Measurements from ENCODE around the gene TMEM151B. TPM values are rescaled to one million over a fixed set of nuclear protein-coding genes. Genes with fewer than 3 reads are reported as not detected.

The TMEM151B gene
- polyA plus RNA-seq, 3 donors from 2014 or later: not detected

GRCh38 chr6:44269178-44269920 is 901 bp upstream of the TMEM151B start:
- Mint-ChIP-seq H3K27me3 (ENCODE audit: low read depth in 3 of 3) (peaks cover 9 to 30% (median 30%) of the 10 kb centered on the region in 3 donors), H3K4me1 (peaks cover 21 to 25% of the 10 kb centered on the region in 2 donors), H3K4me3 (peak overlapping the region; percentile 25 to 60 (median 52)), H3K9me3 (no peaks in the 10 kb centered on the region), H3K27ac (no peak overlapping the region), H3K36me3 (peaks cover 0 to under 1% (median 0%) of the 10 kb centered on the region in 3 donors)
- no peak for DNase-seq

- H3K9me3 Mint-ChIP-seq: no peaks in the 10 kb centered on the region
- peak overlapping the region; percentile 68 to 81 (median 70) for H3K4me3 Mint-ChIP-seq
- no peak for DNase-seq
- peaks cover 0 to 4% (median 0%) of the 10 kb centered on the region in 3 donors for H3K36me3 Mint-ChIP-seq
- H3K27ac Mint-ChIP-seq: no peak overlapping the region
- peaks cover 12 to 35% (median 23%) of the 10 kb centered on the region in 3 donors for H3K27me3 Mint-ChIP-seq (ENCODE audit: low read depth in 3 of 3)
- peaks cover 18 to 22% of the 10 kb centered on the region in 2 donors for H3K4me1 Mint-ChIP-seq
Observed at GRCh38 chr6:44270526-44271405, 516 bp downstream of the TMEM151B start.

- no peak for DNase-seq
- H3K4me3 Mint-ChIP-seq: peak overlapping the region; percentile 68 to 81 (median 70)
- peak overlapping the region in 1 of 6 donors; percentile 50 for H3K27ac Mint-ChIP-seq
- H3K36me3 Mint-ChIP-seq: peaks cover 0 to 4% (median 0%) of the 10 kb centered on the region in 3 donors
- no peaks in the 10 kb centered on the region for H3K9me3 Mint-ChIP-seq
- peaks cover 12 to 35% (median 23%) of the 10 kb centered on the region in 3 donors for H3K27me3 Mint-ChIP-seq (ENCODE audit: low read depth in 3 of 3)
- peaks cover 13 to 19% of the 10 kb centered on the region in 2 donors for H3K4me1 Mint-ChIP-seq
Observed at GRCh38 chr6:44271406-44271723, 1.1 kb downstream of the TMEM151B start.

GRCh38 chr6:44271914-44272313 is 1.7 kb downstream of the TMEM151B start:
- peak overlapping the region in 1 of 5 donors; percentile 44 for H3K4me3 Mint-ChIP-seq
- H3K27me3 Mint-ChIP-seq (ENCODE audit: low read depth in 3 of 3): peaks cover 15 to 32% (median 25%) of the 10 kb centered on the region in 3 donors
- peaks cover 0 to 4% (median 0%) of the 10 kb centered on the region in 3 donors for H3K36me3 Mint-ChIP-seq
- no peaks in the 10 kb centered on the region for H3K9me3 Mint-ChIP-seq
- no peak for DNase-seq
- H3K27ac Mint-ChIP-seq: no peak overlapping the region
- peaks cover 13 to 14% of the 10 kb centered on the region in 2 donors for H3K4me1 Mint-ChIP-seq

GRCh38 chr6:44272529-44272928 is 2.3 kb downstream of the TMEM151B start:
- Mint-ChIP-seq H3K4me3 (peak overlapping the region in 3 of 5 donors; percentile 15 to 37 (median 30)), H3K4me1 (peaks cover 13 to 14% of the 10 kb centered on the region in 2 donors), H3K36me3 (peaks cover 0 to 4% (median 0%) of the 10 kb centered on the region in 3 donors), H3K27me3 (ENCODE audit: low read depth in 3 of 3) (peaks cover 15 to 38% (median 25%) of the 10 kb centered on the region in 3 donors), H3K27ac (no peak overlapping the region), H3K9me3 (no peaks in the 10 kb centered on the region)
- DNase-seq: no peak

- Mint-ChIP-seq H3K27me3 (ENCODE audit: low read depth in 3 of 3) (peaks cover 15 to 42% (median 25%) of the 10 kb centered on the region in 3 donors), H3K9me3 (no peaks in the 10 kb centered on the region), H3K27ac (no peak overlapping the region), H3K4me1 (peaks cover 12 to 13% of the 10 kb centered on the region in 2 donors), H3K36me3 (peaks cover 0 to 4% (median 0%) of the 10 kb centered on the region in 3 donors), H3K4me3 (peak overlapping the region in 1 of 5 donors; percentile 46)
- DNase-seq: no peak
Observed at GRCh38 chr6:44272999-44273566, 2.8 kb downstream of the TMEM151B start.

GRCh38 chr6:44273617-44274016 is 3.4 kb downstream of the TMEM151B start:
- H3K36me3 Mint-ChIP-seq: peaks cover 0 to 4% (median 0%) of the 10 kb centered on the region in 3 donors
- H3K27ac Mint-ChIP-seq: no peak overlapping the region
- H3K4me1 Mint-ChIP-seq: peaks cover 12 to 13% of the 10 kb centered on the region in 2 donors
- peak overlapping the region in 1 of 5 donors; percentile 46 for H3K4me3 Mint-ChIP-seq
- H3K9me3 Mint-ChIP-seq: no peaks in the 10 kb centered on the region
- no peak for DNase-seq
- H3K27me3 Mint-ChIP-seq (ENCODE audit: low read depth in 3 of 3): peaks cover 17 to 43% (median 25%) of the 10 kb centered on the region in 3 donors

- H3K4me3 Mint-ChIP-seq: no peak overlapping the region
- peaks cover 22 to 46% (median 25%) of the 10 kb centered on the region in 3 donors for H3K27me3 Mint-ChIP-seq (ENCODE audit: low read depth in 3 of 3)
- H3K9me3 Mint-ChIP-seq: no peaks in the 10 kb centered on the region
- no peak overlapping the region for H3K27ac Mint-ChIP-seq
- no peak for DNase-seq
- peaks cover 0 to 4% (median 0%) of the 10 kb centered on the region in 3 donors for H3K36me3 Mint-ChIP-seq
- peaks cover 5 to 13% of the 10 kb centered on the region in 2 donors for H3K4me1 Mint-ChIP-seq
Observed at GRCh38 chr6:44275271-44275748, 5.1 kb downstream of the TMEM151B start.

GRCh38 chr6:44275749-44276648 is 5.7 kb downstream of the TMEM151B start:
- peaks cover 21 to 49% (median 26%) of the 10 kb centered on the region in 3 donors for H3K27me3 Mint-ChIP-seq (ENCODE audit: low read depth in 3 of 3)
- H3K27ac Mint-ChIP-seq: no peak overlapping the region
- DNase-seq: no peak
- no peak overlapping the region for H3K4me3 Mint-ChIP-seq
- H3K9me3 Mint-ChIP-seq: no peaks in the 10 kb centered on the region
- peaks cover 0 to 4% (median 0%) of the 10 kb centered on the region in 3 donors for H3K36me3 Mint-ChIP-seq
- peaks cover 4 to 12% of the 10 kb centered on the region in 2 donors for H3K4me1 Mint-ChIP-seq

GRCh38 chr6:44276667-44277640 is 6.7 kb downstream of the TMEM151B start:
- no peaks in the 10 kb centered on the region for H3K9me3 Mint-ChIP-seq
- peaks cover 15 to 42% (median 19%) of the 10 kb centered on the region in 3 donors for H3K27me3 Mint-ChIP-seq (ENCODE audit: low read depth in 3 of 3)
- no peak for DNase-seq
- no peak overlapping the region for H3K27ac Mint-ChIP-seq
- peak overlapping the region in 2 of 5 donors; percentile 8 to 13 for H3K4me3 Mint-ChIP-seq
- peaks cover 2 to 6% of the 10 kb centered on the region in 2 donors for H3K4me1 Mint-ChIP-seq
- H3K36me3 Mint-ChIP-seq: peaks cover 0 to 4% (median 0%) of the 10 kb centered on the region in 3 donors

- H3K27me3 Mint-ChIP-seq (ENCODE audit: low read depth in 3 of 3): peaks cover 10 to 41% (median 18%) of the 10 kb centered on the region in 3 donors
- no peak overlapping the region for H3K27ac Mint-ChIP-seq
Observed at GRCh38 chr6:44277763-44278162, 7.5 kb downstream of the TMEM151B start.

GRCh38 chr6:44278315-44278714 is 8.1 kb downstream of the TMEM151B start:
- Mint-ChIP-seq H3K4me1 (peaks cover 2 to 6% of the 10 kb centered on the region in 2 donors), H3K27ac (no peak overlapping the region), H3K27me3 (ENCODE audit: low read depth in 3 of 3) (peaks cover 9 to 40% (median 18%) of the 10 kb centered on the region in 3 donors), H3K4me3 (no peak overlapping the region), H3K36me3 (peaks cover 0 to 4% (median 0%) of the 10 kb centered on the region in 3 donors), H3K9me3 (no peaks in the 10 kb centered on the region)
- no peak for DNase-seq

More at GRCh38 chr6:44277763-44278162, 7.5 kb downstream of the TMEM151B start:
- DNase-seq: no peak
- H3K36me3 Mint-ChIP-seq: peaks cover 0 to 4% (median 0%) of the 10 kb centered on the region in 3 donors
- H3K4me1 Mint-ChIP-seq: peaks cover 2 to 6% of the 10 kb centered on the region in 2 donors
- no peak overlapping the region for H3K4me3 Mint-ChIP-seq
- H3K9me3 Mint-ChIP-seq: no peaks in the 10 kb centered on the region
